ENCODE data around the gene MASTL.

Gene MASTL

DNA sequence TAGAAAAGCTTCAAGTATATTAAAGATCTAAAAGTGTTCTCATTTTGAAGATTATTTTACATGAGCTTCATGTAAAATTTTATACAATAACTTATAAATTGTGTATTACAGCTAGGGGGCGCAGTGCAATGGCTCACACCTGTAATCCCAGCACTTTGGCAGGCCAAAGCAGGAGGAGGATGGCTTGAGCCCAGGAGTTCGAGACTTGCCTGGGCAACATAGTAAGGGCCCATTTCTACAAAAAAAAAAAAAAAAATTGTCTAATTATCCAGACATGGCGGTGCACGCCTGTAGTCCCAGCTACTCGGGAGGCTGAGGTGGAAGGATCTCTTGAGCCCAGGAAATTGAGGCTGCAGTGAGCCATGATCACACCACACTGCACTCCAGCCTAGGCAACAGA, 68.8 kb downstream of the MASTL start:
- Histone ChIP-seq H3K9ac (ENCODE audit: low read length in 2 of 2) (no peak overlapping the region), H3K27me3 (ENCODE audit: control insufficient read depth in 1 of 2, insufficient read depth in 2 of 2, low read length in 2 of 2) (no peaks in the 10 kb centered on the region), H3K4me3 (ENCODE audit: low read length in 2 of 2) (no peak overlapping the region), H3K4me1 (ENCODE audit: control insufficient read depth, insufficient read depth, low read length) (no peaks in the 10 kb centered on the region), H3K9me3 (ENCODE audit: control insufficient read depth in 2 of 2, low read length in 2 of 2) (no peaks in the 10 kb centered on the region), H3K27ac (ENCODE audit: low read length) (no peak overlapping the region), H3K36me3 (ENCODE audit: control insufficient read depth in 2 of 2, insufficient read depth in 2 of 2, low read length in 2 of 2) (peaks cover 7 to 21% of the 10 kb centered on the region in 2 donors)

DNA sequence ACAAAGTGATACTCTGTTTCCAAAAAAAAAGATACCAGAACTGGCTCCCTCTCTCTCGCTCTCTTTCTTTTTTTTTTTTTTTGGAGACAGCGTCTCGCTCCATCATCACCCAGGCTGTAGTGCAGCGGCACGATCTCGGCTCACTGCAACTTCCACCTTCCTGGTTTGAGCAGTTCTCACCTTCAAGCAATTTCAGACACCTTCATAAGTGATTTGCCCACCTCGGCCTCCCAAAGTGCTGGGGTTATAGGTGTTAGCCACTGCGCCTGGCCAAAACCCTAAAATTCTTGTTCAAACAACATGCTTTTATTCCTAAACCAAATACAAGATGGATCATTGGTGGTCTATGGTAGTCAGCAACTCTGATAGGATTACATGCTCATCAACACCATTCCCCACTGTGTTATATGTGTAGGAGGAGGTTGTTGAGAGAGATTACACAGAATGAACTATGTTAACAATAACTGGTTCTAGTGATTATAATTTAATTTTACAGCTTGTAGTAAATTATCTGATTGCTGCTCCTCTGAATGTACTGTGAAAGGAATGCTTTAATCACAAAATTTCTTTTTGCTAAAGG, 69.9 kb downstream of the MASTL start:
- H3K27ac ChIP-seq (ENCODE audit: low read length): no peak overlapping the region
- H3K27me3 ChIP-seq (ENCODE audit: control insufficient read depth in 1 of 2, insufficient read depth in 2 of 2, low read length in 2 of 2): no peaks in the 10 kb centered on the region
- H3K9me3 ChIP-seq (ENCODE audit: control insufficient read depth in 2 of 2, low read length in 2 of 2): no peaks in the 10 kb centered on the region
- peaks cover 5 to 16% of the 10 kb centered on the region in 2 donors for H3K36me3 ChIP-seq (ENCODE audit: control insufficient read depth in 2 of 2, insufficient read depth in 2 of 2, low read length in 2 of 2)
- H3K4me3 ChIP-seq (ENCODE audit: low read length in 2 of 2): no peak overlapping the region
- H3K4me1 ChIP-seq (ENCODE audit: control insufficient read depth, insufficient read depth, low read length): no peaks in the 10 kb centered on the region
- H3K9ac ChIP-seq (ENCODE audit: low read length in 2 of 2): no peak overlapping the region

DNA sequence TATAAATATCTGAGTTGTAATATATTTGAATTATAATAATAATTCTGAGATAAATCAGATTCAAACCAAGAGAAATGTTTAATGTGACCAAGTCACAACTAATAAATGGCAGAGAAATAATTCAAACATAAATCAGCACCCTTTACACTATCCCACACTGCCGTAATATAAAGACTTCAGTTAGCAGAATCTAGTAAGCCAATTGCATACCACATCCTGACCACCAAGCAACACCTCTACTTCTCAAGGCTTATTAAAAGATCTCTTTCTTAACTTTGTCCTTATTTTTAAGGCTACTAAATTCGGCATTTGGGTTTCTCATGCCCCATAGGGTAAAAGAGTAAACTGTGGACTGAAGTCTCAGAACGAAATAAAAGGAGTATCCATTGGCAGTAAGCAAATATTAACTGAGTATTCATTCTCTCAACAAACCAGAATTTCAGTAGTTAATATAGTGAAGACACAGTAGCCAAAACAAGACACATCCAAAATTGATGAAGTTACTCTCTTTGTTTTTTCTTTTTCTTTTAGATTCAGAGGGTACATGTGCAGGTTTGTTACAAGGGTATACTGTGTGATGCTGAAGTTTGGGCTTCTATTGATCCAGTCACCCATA, 70.6 kb downstream of the MASTL start:
- H3K27ac ChIP-seq (ENCODE audit: low read length): no peak overlapping the region
- no peaks in the 10 kb centered on the region for H3K9me3 ChIP-seq (ENCODE audit: control insufficient read depth in 2 of 2, low read length in 2 of 2)
- no peaks in the 10 kb centered on the region for H3K4me1 ChIP-seq (ENCODE audit: control insufficient read depth, insufficient read depth, low read length)
- H3K4me3 ChIP-seq (ENCODE audit: low read length in 2 of 2): no peak overlapping the region
- no peaks in the 10 kb centered on the region for H3K27me3 ChIP-seq (ENCODE audit: control insufficient read depth in 1 of 2, insufficient read depth in 2 of 2, low read length in 2 of 2)
- H3K9ac ChIP-seq (ENCODE audit: low read length in 2 of 2): no peak overlapping the region
- peaks cover 5 to 10% of the 10 kb centered on the region in 2 donors for H3K36me3 ChIP-seq (ENCODE audit: control insufficient read depth in 2 of 2, insufficient read depth in 2 of 2, low read length in 2 of 2)

DNA sequence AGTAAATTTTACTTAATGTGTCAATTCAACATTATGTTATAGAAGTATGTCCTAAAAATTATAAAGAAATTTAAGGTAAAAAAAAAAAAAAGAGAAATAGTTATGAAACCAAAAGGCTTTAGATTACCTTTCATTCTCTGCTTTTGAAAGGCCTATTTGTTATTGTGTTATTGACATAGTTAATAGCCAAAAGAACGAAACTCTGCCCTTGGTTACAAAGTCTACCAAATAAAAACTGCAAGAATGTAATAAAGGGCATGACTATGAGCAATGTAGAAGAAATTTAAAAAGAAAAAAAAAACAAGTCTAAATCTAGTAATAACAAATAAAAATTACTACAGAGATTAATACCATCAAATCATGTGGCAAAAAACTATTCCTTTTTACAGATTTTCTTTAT, 74.9 kb downstream of the MASTL start:
- Histone ChIP-seq H3K27me3 (ENCODE audit: control insufficient read depth in 1 of 2, insufficient read depth in 2 of 2, low read length in 2 of 2) (no peaks in the 10 kb centered on the region), H3K9ac (ENCODE audit: low read length in 2 of 2) (no peak overlapping the region), H3K9me3 (ENCODE audit: control insufficient read depth in 2 of 2, low read length in 2 of 2) (no peaks in the 10 kb centered on the region), H3K36me3 (ENCODE audit: control insufficient read depth in 2 of 2, insufficient read depth in 2 of 2, low read length in 2 of 2) (peaks cover 2 to 7% of the 10 kb centered on the region in 2 donors), H3K4me3 (ENCODE audit: low read length in 2 of 2) (no peak overlapping the region), H3K27ac (ENCODE audit: low read length) (no peak overlapping the region), H3K4me1 (ENCODE audit: control insufficient read depth, insufficient read depth, low read length) (no peaks in the 10 kb centered on the region)

DNA sequence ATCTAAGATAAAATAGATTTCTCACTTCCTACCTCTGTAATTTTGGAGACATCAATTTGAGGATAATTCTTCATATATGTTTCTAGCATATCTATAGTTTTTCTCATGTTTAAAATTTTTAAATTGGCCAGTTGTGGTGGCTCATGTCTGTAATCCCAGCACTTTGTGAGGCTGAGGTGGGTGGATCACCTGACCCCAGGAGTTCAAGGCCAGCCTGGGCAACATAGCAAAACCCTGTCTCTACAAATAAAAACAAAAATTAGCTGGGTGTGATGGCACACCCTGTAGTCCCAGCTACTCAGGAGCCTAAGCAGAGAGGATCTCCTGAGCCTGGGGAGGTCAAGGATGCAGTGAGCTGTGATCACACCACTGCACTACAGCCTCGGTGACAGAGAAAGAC, 80.6 kb downstream of the MASTL start:
- no peak overlapping the region for H3K4me3 ChIP-seq (ENCODE audit: low read length in 2 of 2)
- no peak overlapping the region for H3K9ac ChIP-seq (ENCODE audit: low read length in 2 of 2)
- peaks cover 0 to 2% of the 10 kb centered on the region in 2 donors for H3K36me3 ChIP-seq (ENCODE audit: control insufficient read depth in 2 of 2, insufficient read depth in 2 of 2, low read length in 2 of 2)
- no peaks in the 10 kb centered on the region for H3K27me3 ChIP-seq (ENCODE audit: control insufficient read depth in 1 of 2, insufficient read depth in 2 of 2, low read length in 2 of 2)
- no peak overlapping the region for H3K27ac ChIP-seq (ENCODE audit: low read length)
- H3K9me3 ChIP-seq (ENCODE audit: control insufficient read depth in 2 of 2, low read length in 2 of 2): no peaks in the 10 kb centered on the region
- peaks cover 2% of the 10 kb centered on the region for H3K4me1 ChIP-seq (ENCODE audit: control insufficient read depth, insufficient read depth, low read length)
